Heart left ventricle (tissue), 13 donors: ENCODE data around the gene KRT37.

Experiments
- CTCF ChIP-seq, 12 donors: fragments of 200-600 bp; sonication (generic) in 4 of 12; IDR thresholded peaks; one replicate each; pipeline versions ENCODE4 v1.5.0 to v1.8.0; 2018 to 2022; ENCODE audit warnings: antibody characterized with exemption in 12 of 12, mild to moderate bottlenecking in 5 of 12
- POLR2A ChIP-seq, 2 donors: fragments of 450-650 bp; IDR thresholded peaks; one replicate each; pipeline ENCODE4 v1.6.1; 2017; ENCODE audit warnings: antibody characterized with exemption in 2 of 2, mild to moderate bottlenecking in 2 of 2, moderate library complexity in 2 of 2
- donor health status: ischemic (EF 13 %, LVEDD 7.1; RV severe dilation, severe dysfunction).
- donor health status: DM: no; HTN: yes; CAD: no.
- donor health status: DM: no; HTN: no; CAD: no.
- donor health status: ischemic (EF 25% LVEDD 6.9; RV normal size, moderate dysfunction).
- donor health status: ischemic (EF 25% LVEDD 5.7; RV mildly dilated, moderate dysfunction).
- donor health status: ischemic (EF 35%, LVEDD 5.7; RV mildly dilated, moderate dysfunction).
- donor health status: nonischemic (EF 11% LVEDD 7.7; RV severe dilation, severe dysfunction).
- donor health status: DM: yes; HTN: yes; CAD: no.
- donor health status: PGD.
- donor health status: ischemic (EF 29% LVEDD 5.4; RV normal size, mild dysfunction).
- donor health status: nonischemic (EF 23%, LVEDD 6.1; RV moderate dilation, normal function).

DNA sequence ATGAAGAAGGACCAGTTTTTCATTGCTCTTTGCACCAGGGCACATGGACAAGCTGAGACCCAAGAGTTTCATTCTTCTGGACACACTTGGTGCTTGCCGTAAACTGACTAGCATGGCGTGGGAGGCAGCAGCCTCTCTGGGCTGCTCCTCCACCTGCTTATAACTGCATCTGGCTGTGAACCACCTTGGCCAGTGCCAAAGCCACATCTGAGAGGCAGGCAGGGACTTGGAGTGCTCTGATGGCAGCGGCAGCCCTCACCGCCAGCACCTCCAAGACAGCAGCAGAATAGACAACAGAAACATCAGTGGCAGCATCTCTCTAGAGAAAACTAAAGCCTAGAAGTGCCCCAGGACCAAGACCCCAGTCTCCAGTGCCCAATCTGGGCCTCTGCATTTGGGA, 4.7 kb downstream of the KRT37 start:
- TF ChIP-seq CTCF (IDR thresholded peaks at IDR 0.05) (no peak), POLR2A (IDR thresholded peaks at IDR 0.05) (no peak)
